ENCODE measurements around the gene AK1. TPM values are rescaled to one million over a fixed set of nuclear protein-coding genes. Genes with fewer than 3 reads are reported as not detected.

AK1 gene
- total RNA-seq, 1 experiment from 2014 or later: 75.9 TPM

GRCh38 chr9:127852829-127853228 is 24.6 kb downstream of the AK1 start:
- POLR2A ChIA-PET: interaction anchor here (0.6 to 1.4 kb wide), 6 partner anchors 9 to 289 kb away, joined by 3 to 6 read pairs (median 3); no protein-coding TSS in a partner anchor

GRCh38 chr9:127850286-127850830 is 27.1 kb downstream of the AK1 start:
- DNase-seq (ENCODE audit: unreplicated experiment): no peak
- no peak overlapping the region for H3K27ac Mint-ChIP-seq (ENCODE audit: low read depth, unreplicated experiment)
- intact Hi-C loops (cut with micrococcal nuclease): no loop called here
- CTCF ChIA-PET: no interaction called here
- no peaks in the 10 kb centered on the region for H3K4me1 Mint-ChIP-seq (ENCODE audit: insufficient read depth, unreplicated experiment)
- no peaks in the 10 kb centered on the region for H3K27me3 Mint-ChIP-seq (ENCODE audit: insufficient read depth, unreplicated experiment)
- H3K4me3 Mint-ChIP-seq (ENCODE audit: unreplicated experiment): no peak overlapping the region
- H3K36me3 Mint-ChIP-seq (ENCODE audit: insufficient read depth, unreplicated experiment): peaks cover 4% of the 10 kb centered on the region
- no peak for TF ChIP-seq CTCF (IDR thresholded peaks at IDR 0.05; ENCODE audit: unreplicated experiment)
- no TSS peak for BruUV-seq (replicated peaks)
- POLR2A ChIA-PET: no interaction called here
- peaks cover 9% of the 10 kb centered on the region for H3K9me3 Mint-ChIP-seq (ENCODE audit: unreplicated experiment)

More at GRCh38 chr9:127852829-127853228, 24.6 kb downstream of the AK1 start:
- TF ChIP-seq CTCF (IDR thresholded peaks at IDR 0.05; ENCODE audit: unreplicated experiment): no peak
- H3K27me3 Mint-ChIP-seq (ENCODE audit: insufficient read depth, unreplicated experiment): no peaks in the 10 kb centered on the region
- no peak for DNase-seq (ENCODE audit: unreplicated experiment)
- intact Hi-C loops (cut with micrococcal nuclease): no loop called here
- BruUV-seq (replicated peaks): no TSS peak
- H3K27ac Mint-ChIP-seq (ENCODE audit: low read depth, unreplicated experiment): no peak overlapping the region
- no peaks in the 10 kb centered on the region for H3K4me1 Mint-ChIP-seq (ENCODE audit: insufficient read depth, unreplicated experiment)
- CTCF ChIA-PET: interaction anchor here (0.6 to 1.9 kb wide), 5 partner anchors 8 to 40 kb away, joined by 3 to 8 read pairs (median 5); no protein-coding TSS in a partner anchor
- peaks cover 9% of the 10 kb centered on the region for H3K9me3 Mint-ChIP-seq (ENCODE audit: unreplicated experiment)
- peak overlapping the region; percentile 79 for H3K4me3 Mint-ChIP-seq (ENCODE audit: unreplicated experiment)
- H3K36me3 Mint-ChIP-seq (ENCODE audit: insufficient read depth, unreplicated experiment): peaks cover 4% of the 10 kb centered on the region

GRCh38 chr9:127848756-127849504 is 28.5 kb downstream of the AK1 start:
- H3K4me3 Mint-ChIP-seq (ENCODE audit: unreplicated experiment): no peak overlapping the region
- CTCF ChIA-PET: no interaction called here
- no TSS peak for BruUV-seq (replicated peaks)
- POLR2A ChIA-PET: no interaction called here
- no peaks in the 10 kb centered on the region for H3K4me1 Mint-ChIP-seq (ENCODE audit: insufficient read depth, unreplicated experiment)
- no peaks in the 10 kb centered on the region for H3K27me3 Mint-ChIP-seq (ENCODE audit: insufficient read depth, unreplicated experiment)
- H3K36me3 Mint-ChIP-seq (ENCODE audit: insufficient read depth, unreplicated experiment): peaks cover 4% of the 10 kb centered on the region
- H3K9me3 Mint-ChIP-seq (ENCODE audit: unreplicated experiment): peaks cover 9% of the 10 kb centered on the region
- TF ChIP-seq CTCF (IDR thresholded peaks at IDR 0.05; ENCODE audit: unreplicated experiment): no peak
- no peak for DNase-seq (ENCODE audit: unreplicated experiment)
- intact Hi-C loops (cut with micrococcal nuclease): no loop called here
- H3K27ac Mint-ChIP-seq (ENCODE audit: low read depth, unreplicated experiment): no peak overlapping the region

- H3K4me3 Mint-ChIP-seq (ENCODE audit: unreplicated experiment): no peak overlapping the region
- H3K4me1 Mint-ChIP-seq (ENCODE audit: insufficient read depth, unreplicated experiment): no peaks in the 10 kb centered on the region
- H3K9me3 Mint-ChIP-seq (ENCODE audit: unreplicated experiment): peaks cover 9% of the 10 kb centered on the region
- intact Hi-C loops (cut with micrococcal nuclease): no loop called here
- no peaks in the 10 kb centered on the region for H3K27me3 Mint-ChIP-seq (ENCODE audit: insufficient read depth, unreplicated experiment)
- ChIA-PET POLR2A (interaction anchor here (1.0 kb wide), 1 partner anchor 9 kb away, joined by 3 read pairs; no protein-coding TSS in a partner anchor), CTCF (no interaction called here)
- peaks cover 4% of the 10 kb centered on the region for H3K36me3 Mint-ChIP-seq (ENCODE audit: insufficient read depth, unreplicated experiment)
- TF ChIP-seq CTCF (IDR thresholded peaks at IDR 0.05; ENCODE audit: unreplicated experiment): no peak
- H3K27ac Mint-ChIP-seq (ENCODE audit: low read depth, unreplicated experiment): no peak overlapping the region
- no peak for DNase-seq (ENCODE audit: unreplicated experiment)
- no TSS peak for BruUV-seq (replicated peaks)
Observed at GRCh38 chr9:127847833-127848755, 29.4 kb downstream of the AK1 start.
